ENCODE results near the gene CAMTA1.

The CAMTA1 gene

GRCh38 chr1:7117399-7118281 is 332.4 kb downstream of the CAMTA1 start (continued):
- TF ChIP-seq KLF9 (tag by site-specific recombination; IDR thresholded peaks at IDR 0.05; ENCODE audit: low read depth) (no peak), ZNF148 (tag by site-specific recombination; IDR thresholded peaks at IDR 0.05; ENCODE audit: borderline replicate concordance) (no peak), ZNF398 (tag by site-specific recombination; IDR thresholded peaks at IDR 0.05) (no peak), ZNF280C (tag by site-specific recombination; IDR thresholded peaks at IDR 0.05) (no peak), ZNF558 (tag by site-specific recombination; IDR thresholded peaks at IDR 0.05) (no peak), ZNF529 (tag by site-specific recombination; IDR thresholded peaks at IDR 0.05; ENCODE audit: insufficient replicate concordance) (no peak), SP2 (tag by site-specific recombination; IDR thresholded peaks at IDR 0.05) (peak; percentile 28; the same call in 1 of the 2 replicates), ZNF18 (tag by site-specific recombination; IDR thresholded peaks at IDR 0.05) (no peak), ZNF416 (tag by site-specific recombination; IDR thresholded peaks at IDR 0.05) (no peak), ZNF514 (tag by site-specific recombination; IDR thresholded peaks at IDR 0.05) (no peak), ZNF692 (tag by site-specific recombination; IDR thresholded peaks at IDR 0.05) (peak; percentile 97), MYNN (tag by site-specific recombination; IDR thresholded peaks at IDR 0.05; ENCODE audit: borderline replicate concordance) (no peak), ZNF121 (tag by site-specific recombination; IDR thresholded peaks at IDR 0.05) (no peak), ZNF26 (tag by site-specific recombination; IDR thresholded peaks at IDR 0.05) (no peak), ATF2 (tag by site-specific recombination; IDR thresholded peaks at IDR 0.05; ENCODE audit: low read depth) (no peak), ZNF660 (tag by site-specific recombination; IDR thresholded peaks at IDR 0.05) (peak; percentile 55; the same call in 1 of the 2 replicates), KLF10 (tag by site-specific recombination; IDR thresholded peaks at IDR 0.05) (0 out of 2 replicates have a peak, but pooled peaks have one; percentile 14), ZNF768 (tag by site-specific recombination; IDR thresholded peaks at IDR 0.05) (no peak), ZNF639 (tag by site-specific recombination; IDR thresholded peaks at IDR 0.05) (no peak), ZNF776 (tag by site-specific recombination; IDR thresholded peaks at IDR 0.05; ENCODE audit: borderline replicate concordance) (no peak)

Data from HEK293 (cell line).